NCI-H1436 (cell line): Measurements from ENCODE around the gene TBR1.

Experiments
- DNase-seq: peaks from one replicate; lab custom pipeline; 2025; lab: John Stamatoyannopoulos, UW

Gene TBR1

GRCh38 chr2:161415034-161415986, 787 bp upstream of the TBR1 start:
- no peak for DNase-seq

GRCh38 chr2:161416708-161417437, 776 bp downstream of the TBR1 start:
- DNase-seq: no peak

DNA sequence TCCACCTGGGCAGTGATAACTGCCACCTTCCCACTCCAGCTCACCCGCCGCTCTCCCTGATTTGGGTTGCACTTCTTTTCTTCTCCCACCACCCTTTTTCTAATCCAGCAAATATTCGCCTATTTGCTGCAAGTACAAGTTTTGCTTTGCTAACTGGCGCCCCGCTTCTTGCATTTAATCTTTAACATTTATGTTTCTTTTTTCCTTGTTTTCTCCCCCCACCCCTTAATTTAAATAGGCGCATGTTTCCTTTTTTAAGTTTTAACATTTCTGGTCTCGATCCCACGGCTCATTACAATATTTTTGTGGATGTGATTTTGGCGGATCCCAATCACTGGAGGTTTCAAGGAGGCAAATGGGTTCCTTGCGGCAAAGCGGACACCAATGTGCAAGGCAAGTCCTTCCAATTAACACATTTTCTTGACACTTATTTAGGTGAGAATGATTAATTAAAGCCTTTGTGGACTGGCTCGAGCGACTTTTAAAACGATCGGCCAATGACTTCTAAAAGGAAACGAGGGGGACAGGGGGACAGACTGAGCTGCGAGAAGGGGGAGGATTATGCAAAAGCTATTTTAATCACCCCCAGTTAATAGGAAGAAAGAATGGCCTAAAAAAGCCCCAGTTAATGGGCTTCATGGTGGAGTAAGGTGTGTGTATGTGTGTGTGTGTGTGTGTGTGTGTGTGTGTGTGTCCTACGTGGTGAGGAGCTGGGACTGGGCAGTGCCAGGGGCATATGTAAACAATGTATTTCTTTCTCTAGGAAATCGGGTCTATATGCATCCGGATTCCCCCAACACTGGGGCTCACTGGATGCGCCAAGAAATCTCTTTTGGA, 1.6 kb downstream of the TBR1 start:
- DNase-seq: no peak

- no peak for DNase-seq
Measured at GRCh38 chr2:161418275-161418714, 2.2 kb downstream of the TBR1 start.

GRCh38 chr2:161418715-161419637, 2.9 kb downstream of the TBR1 start:
- no peak for DNase-seq

- no peak for DNase-seq
Measured at GRCh38 chr2:161419638-161420190, 3.6 kb downstream of the TBR1 start.

GRCh38 chr2:161420406-161421074, 4.4 kb downstream of the TBR1 start:
- no peak for DNase-seq

- DNase-seq: no peak
Measured at GRCh38 chr2:161421686-161422085, 5.6 kb downstream of the TBR1 start.

DNA sequence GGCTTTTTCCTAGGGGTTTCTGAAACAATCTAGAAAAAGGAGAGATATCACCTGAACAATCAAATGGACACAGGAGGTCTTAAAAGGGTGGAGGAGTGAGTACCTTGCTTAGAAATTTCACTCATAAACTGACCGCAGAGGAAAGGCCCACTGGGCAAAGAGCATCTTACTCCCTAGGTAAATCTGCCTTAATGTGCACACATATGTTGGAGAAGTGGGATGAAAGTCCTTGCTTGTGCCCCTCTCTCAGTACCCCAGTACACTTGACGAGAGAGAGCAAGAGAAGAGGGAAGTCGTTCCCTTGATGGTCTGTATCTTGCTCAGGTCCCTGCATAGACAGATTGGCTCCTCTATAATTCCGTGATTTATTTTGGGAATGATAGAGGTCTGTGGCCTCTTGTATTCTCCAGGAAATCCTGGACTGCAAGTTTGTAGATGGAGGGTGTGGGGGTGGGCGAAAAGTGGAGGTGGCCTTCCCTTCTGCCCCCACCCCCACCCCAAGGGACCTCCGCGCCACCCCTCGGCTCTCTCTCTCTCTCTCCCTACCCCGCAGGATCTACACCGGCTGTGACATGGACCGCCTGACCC, 6.8 kb downstream of the TBR1 start:
- no peak for DNase-seq

DNA sequence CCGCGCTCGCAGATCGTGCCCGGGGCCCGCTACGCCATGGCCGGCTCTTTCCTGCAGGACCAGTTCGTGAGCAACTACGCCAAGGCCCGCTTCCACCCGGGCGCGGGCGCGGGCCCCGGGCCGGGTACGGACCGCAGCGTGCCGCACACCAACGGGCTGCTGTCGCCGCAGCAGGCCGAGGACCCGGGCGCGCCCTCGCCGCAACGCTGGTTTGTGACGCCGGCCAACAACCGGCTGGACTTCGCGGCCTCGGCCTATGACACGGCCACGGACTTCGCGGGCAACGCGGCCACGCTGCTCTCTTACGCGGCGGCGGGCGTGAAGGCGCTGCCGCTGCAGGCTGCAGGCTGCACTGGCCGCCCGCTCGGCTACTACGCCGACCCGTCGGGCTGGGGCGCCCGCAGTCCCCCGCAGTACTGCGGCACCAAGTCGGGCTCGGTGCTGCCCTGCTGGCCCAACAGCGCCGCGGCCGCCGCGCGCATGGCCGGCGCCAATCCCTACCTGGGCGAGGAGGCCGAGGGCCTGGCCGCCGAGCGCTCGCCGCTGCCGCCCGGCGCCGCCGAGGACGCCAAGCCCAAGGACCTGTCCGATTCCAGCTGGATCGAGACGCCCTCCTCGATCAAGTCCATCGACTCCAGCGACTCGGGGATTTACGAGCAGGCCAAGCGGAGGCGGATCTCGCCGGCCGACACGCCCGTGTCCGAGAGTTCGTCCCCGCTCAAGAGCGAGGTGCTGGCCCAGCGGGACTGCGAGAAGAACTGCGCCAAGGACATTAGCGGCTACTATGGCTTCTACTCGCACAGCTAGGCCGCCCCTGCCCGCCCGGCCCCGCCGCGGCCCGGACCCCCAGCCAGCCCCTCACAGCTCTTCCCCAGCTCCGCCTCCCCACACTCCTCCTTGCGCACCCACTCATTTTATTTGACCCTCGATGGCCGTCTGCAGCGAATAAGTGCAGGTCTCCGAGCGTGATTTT, 7.6 kb downstream of the TBR1 start:
- no peak for DNase-seq

GRCh38 chr2:161424394-161424769, 8.3 kb downstream of the TBR1 start:
- DNase-seq: no peak

DNA sequence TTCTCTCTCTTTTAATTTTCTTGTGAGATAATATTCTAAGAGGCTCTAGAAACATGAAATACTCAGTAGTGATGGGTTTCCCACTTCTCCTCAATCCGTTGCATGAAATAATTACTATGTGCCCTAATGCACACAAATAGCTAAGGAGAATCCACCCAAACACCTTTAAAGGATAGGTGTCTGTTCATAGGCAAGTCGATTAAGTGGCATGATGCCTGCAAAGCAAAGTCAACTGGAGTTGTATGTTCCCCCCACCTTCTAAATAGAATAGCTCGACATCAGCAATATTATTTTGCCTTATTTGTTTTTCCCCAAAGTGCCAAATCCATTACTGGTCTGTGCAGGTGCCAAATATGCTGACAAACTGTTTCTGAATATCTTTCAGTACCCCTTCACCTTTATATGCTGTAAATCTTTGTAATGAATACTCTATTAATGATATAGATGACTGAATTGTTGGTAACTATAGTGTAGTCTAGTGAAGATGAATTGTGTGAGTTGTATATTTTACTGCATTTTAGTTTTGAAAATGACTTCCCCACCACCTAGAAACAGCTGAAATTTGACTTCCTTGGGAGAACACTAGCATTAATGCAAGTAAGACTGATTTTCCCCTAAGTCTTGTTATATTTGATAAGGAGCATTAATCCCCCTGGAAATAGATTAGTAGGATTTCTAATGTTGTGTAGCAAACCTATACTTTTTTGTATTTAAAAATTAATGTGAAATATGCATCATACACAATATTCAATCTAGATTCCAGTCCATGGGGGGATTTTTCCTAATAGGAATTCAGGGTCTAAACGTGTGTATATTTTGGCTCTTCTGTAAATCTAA, 9.0 kb downstream of the TBR1 start:
- DNase-seq: no peak

- DNase-seq: no peak
Measured at GRCh38 chr2:161425728-161426454, 9.8 kb downstream of the TBR1 start.

DNA sequence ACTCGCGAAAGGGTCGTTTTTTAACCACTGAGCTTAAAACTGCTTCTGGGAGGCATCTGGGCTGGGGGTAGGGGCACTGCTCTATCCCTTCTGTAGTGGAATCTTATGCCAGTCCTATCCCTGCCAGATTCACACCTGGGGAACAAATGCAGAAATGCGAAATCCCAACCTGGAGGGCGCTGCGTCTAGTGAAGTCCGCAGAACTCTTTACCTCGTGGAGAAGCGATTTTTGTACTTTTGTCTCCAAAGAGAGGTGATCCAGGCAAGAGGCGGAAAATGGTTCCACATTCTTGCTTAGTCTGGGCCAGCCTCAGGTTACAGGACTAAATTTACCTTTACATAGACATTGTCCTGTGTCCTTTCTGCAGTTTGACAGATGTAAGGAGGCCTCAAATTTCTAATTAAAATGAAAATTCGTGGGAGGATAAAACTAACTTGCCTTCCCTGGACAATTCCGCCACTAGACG, 10.4 kb downstream of the TBR1 start:
- DNase-seq: no peak

DNA sequence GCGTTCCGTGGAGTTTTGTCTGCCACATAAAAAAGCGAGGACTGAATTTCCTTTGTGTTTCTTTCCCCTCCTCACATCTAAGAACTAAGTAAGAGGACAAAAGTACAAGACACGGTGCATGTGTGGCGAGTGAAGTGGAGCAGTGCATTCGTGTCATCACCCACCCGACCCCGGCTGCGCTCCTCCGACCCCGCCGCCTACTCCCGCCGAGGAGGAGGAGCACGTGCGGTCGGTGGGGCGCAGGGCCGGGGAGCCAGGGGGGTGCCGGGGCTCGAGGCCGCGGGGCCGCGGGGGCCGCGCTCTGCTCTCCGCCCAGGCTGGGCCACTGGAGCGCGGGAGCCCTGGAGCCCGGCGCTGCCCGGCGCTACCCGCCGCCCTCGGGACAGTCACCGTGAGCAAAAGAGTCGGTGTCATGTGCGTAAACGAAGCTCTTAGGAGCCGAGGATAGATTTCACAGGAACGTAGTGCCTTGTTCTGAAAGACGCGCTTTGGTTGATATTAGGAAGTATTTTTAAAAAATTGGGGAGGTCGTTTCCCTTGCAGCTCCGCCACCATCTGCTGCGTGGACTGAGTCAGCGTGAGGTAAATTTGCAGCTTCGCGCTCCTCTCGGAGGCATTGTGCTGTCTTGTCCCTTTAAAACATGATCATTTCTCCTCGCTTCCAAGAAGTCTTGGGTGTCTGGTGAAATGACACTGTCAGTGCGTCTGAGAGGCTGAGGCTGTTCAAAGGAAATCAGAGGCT, 11.0 kb downstream of the TBR1 start:
- DNase-seq: no peak
